Measurements from ENCODE around the gene RPAP3. TPM values are rescaled to one million over a fixed set of nuclear protein-coding genes. Genes with fewer than 3 reads are reported as not detected.

RPAP3 gene
- total RNA-seq, 1 experiment from 2014 or later = 48.9 TPM

GRCh38 chr12:47712171-47712570, 6.3 kb upstream of the RPAP3 start:
- WGBS (ENCODE audit: extremely low coverage, insufficient read length, low lambda C conversion rate) = no CpG with 5 or more reads among the region's 6 CpGs
- H4K20me1 ChIP-seq (ENCODE audit: control insufficient read depth, insufficient read depth, insufficient read length) = no peaks in the 10 kb centered on the region
- H3K4me2 ChIP-seq (ENCODE audit: insufficient read depth, insufficient read length, low read length) = no peak overlapping the region
- no peaks in the 10 kb centered on the region for H3K23me2 ChIP-seq (ENCODE audit: insufficient read length, low read depth, low read length, poor library complexity, severe bottlenecking)
- TF ChIP-seq CTCF (conservative IDR thresholded peaks at IDR 0.05) = no peak
- no peak overlapping the region for H3K14ac ChIP-seq (ENCODE audit: insufficient read depth, low read length)
- H3T11ph ChIP-seq (ENCODE audit: low read length) = no peak overlapping the region
- H4K5ac ChIP-seq (ENCODE audit: insufficient read length, low read depth, low read length) = no peak overlapping the region
- H3K18ac ChIP-seq (ENCODE audit: insufficient read length, low read depth, low read length) = no peak overlapping the region
- no peak overlapping the region for H2AK5ac ChIP-seq (ENCODE audit: insufficient read length, low read length)
- no peaks in the 10 kb centered on the region for H3K79me2 ChIP-seq (ENCODE audit: insufficient read depth, low read length)
- peak; percentile 24 for DNase-seq
- Mint-ChIP-seq H3K27ac (no peak overlapping the region), H3K27me3 (ENCODE audit: low read depth) (peaks cover 34% of the 10 kb centered on the region), H3K4me3 (no peak overlapping the region), H3K9me3 (no peaks in the 10 kb centered on the region), H3K4me1 (peaks cover 15 to 16% of the 10 kb centered on the region in 2 experiments), H3K36me3 (ENCODE audit: insufficient read depth in 1 of 3, low read depth in 3 of 3) (no peaks in the 10 kb centered on the region; a peak in 1 of 7 replicates)
- no peak overlapping the region for H2BK120ac ChIP-seq (ENCODE audit: low read depth, low read length, poor library complexity, severe bottlenecking)
- no peak overlapping the region for H3K23ac ChIP-seq (ENCODE audit: insufficient read length, low read depth, low read length)
- no peaks in the 10 kb centered on the region for H3K4me1 ChIP-seq (ENCODE audit: insufficient read depth, low read length)
- no peak overlapping the region for H2AFZ ChIP-seq (ENCODE audit: low read length)
- no peak overlapping the region for H3K27ac ChIP-seq (ENCODE audit: insufficient read length, low read depth, low read length)
- H2BK15ac ChIP-seq (ENCODE audit: low read depth, low read length) = no peak overlapping the region
- H3K9ac ChIP-seq (ENCODE audit: extremely low read depth, insufficient read length, low read length) = no peak overlapping the region
- H2BK5ac ChIP-seq (ENCODE audit: insufficient read length, low read length) = no peak overlapping the region
- no peak overlapping the region for H2BK20ac ChIP-seq (ENCODE audit: low read depth, low read length, poor library complexity, severe bottlenecking)
- H4K8ac ChIP-seq (replicated peaks; ENCODE audit: insufficient read length, low read depth, low read length) = no peak overlapping the region
- H3K4ac ChIP-seq (ENCODE audit: low read depth, low read length) = no peak overlapping the region
- H3K9me3 ChIP-seq (ENCODE audit: control insufficient read depth, low read depth, low read length) = no peaks in the 10 kb centered on the region
- peaks cover 3% of the 10 kb centered on the region; the same call in 1 of the 2 replicates for H3K27me3 ChIP-seq (ENCODE audit: insufficient read depth, low read length)
- no peak overlapping the region for H3K56ac ChIP-seq (ENCODE audit: insufficient read length, low read depth, low read length)
- no peak overlapping the region for H4K91ac ChIP-seq (ENCODE audit: insufficient read length, low read depth, low read length)
- H3K79me1 ChIP-seq (ENCODE audit: insufficient read depth, low read depth, low read length, poor library complexity, severe bottlenecking) = no peaks in the 10 kb centered on the region
- H2BK12ac ChIP-seq (ENCODE audit: insufficient read length, low read depth, low read length) = no peak overlapping the region

Data from H9 (cell line).